GDM1 (cell line): Measurements from ENCODE around the gene STYXL2.

Source experiments
- DNase-seq: peaks from one replicate; lab custom pipeline; 2025; lab: John Stamatoyannopoulos, UW

STYXL2 gene

GRCh38 chr1:167136191-167136614, 42.3 kb downstream of the STYXL2 start:
- no peak for DNase-seq

- DNase-seq, result no peak
These were observed 42.9 kb downstream of the STYXL2 start for GRCh38 chr1:167136806-167137205.

- DNase-seq, result no peak
These were observed 43.5 kb downstream of the STYXL2 start for GRCh38 chr1:167137332-167137781.

- no peak for DNase-seq
These were observed 44.1 kb downstream of the STYXL2 start for GRCh38 chr1:167137793-167138510.

GRCh38 chr1:167138703-167139102, 44.8 kb downstream of the STYXL2 start:
- no peak for DNase-seq

- DNase-seq, result no peak
These were observed 48.1 kb downstream of the STYXL2 start for GRCh38 chr1:167141963-167142362.
